VCaP (cell line): ENCODE results near the gene CDKN2B-AS1.

ENCODE experiments used
- H3K27ac ChIP-seq: fragments of 450-650 bp; 2 replicates; pipeline ENCODE4 v1.5.1; 2017
- CTCF ChIP-seq: fragments of 450-650 bp; conservative IDR thresholded peaks from 2 replicates; pipeline ENCODE4 v1.5.1; 2017; ENCODE audit warnings: mild to moderate bottlenecking, moderate library complexity

CDKN2B-AS1 gene

GRCh38 chr9:22060831-22061383 is 66.3 kb downstream of the CDKN2B-AS1 start:
- no peak overlapping the region for H3K27ac ChIP-seq

DNA sequence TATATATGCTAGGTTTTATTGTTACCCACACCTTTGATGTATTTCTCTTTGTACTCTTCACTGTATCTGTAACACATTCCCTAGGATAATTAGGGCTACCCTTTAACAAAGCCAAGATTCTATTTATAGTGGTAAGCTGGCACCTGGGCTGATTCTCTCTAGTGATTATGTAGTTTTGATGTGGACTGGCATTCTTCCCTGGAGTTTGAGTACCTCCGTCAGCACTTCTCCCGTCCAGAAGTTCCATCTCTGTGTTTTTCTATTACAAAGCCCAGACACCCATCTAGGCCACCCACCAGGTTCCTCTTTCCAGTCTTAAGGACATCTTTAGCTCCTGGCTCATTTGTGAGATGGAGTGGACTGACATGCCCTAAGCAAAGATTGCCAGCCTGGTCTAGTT is 70.4 kb downstream of the CDKN2B-AS1 start:
- no peak overlapping the region for H3K27ac ChIP-seq
- no peak for TF ChIP-seq CTCF

More at GRCh38 chr9:22060831-22061383, 66.3 kb downstream of the CDKN2B-AS1 start:
- no peak for TF ChIP-seq CTCF

DNA sequence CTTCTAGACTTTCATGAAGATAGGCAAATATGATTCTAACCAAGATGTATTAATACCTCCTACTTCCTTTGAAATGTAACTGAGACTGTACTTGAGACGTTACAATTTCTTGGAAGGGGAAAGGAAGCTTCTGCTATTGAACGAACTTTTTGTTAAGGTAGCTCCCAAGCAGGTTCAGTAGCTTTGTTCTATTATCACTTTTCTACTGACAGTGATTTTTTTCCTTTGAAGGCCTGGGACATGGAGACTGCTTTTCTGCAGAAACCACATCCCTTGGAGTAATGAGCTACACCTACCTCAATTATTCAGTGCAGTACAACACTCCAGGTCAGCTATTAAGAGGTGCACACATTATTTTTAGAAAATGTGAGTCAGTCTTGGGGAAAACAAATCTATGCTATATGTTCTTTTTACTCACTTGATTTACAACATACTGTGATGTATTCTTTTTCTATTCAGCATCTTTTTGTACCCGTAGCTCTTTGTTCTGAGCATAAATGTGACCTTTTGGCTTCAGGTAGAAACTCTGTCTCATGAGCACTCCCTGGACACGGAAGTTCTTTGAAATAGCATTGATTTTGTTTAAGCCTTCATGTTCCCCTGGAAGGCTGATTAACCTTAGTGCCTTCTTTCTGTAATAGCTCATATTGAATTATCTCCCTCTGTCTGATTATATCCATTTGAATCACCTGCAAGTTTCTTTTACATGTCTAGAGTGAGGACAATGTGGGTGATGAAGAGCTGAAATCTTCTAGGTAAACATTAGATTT is 71.0 kb downstream of the CDKN2B-AS1 start:
- no peak for TF ChIP-seq CTCF
- no peak overlapping the region for H3K27ac ChIP-seq

DNA sequence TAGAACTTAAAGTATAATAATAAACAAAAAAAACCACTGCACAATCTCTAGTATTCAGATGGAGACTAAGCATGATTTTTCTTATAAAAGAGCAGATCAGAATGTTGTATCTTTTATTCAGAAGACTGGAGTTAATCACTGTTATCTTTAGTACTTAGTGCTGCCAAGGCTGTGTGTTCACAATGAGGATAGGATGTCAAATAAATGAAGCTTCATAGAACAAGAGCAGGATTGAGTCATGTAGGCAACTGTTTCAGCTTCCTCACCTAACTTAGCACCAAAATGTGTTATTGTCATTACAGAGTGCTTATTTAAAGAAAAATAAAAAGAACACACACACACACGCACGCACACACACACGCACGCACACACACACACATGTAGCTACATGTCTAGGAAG is 72.6 kb downstream of the CDKN2B-AS1 start:
- TF ChIP-seq CTCF = no peak
- H3K27ac ChIP-seq = no peak overlapping the region

DNA sequence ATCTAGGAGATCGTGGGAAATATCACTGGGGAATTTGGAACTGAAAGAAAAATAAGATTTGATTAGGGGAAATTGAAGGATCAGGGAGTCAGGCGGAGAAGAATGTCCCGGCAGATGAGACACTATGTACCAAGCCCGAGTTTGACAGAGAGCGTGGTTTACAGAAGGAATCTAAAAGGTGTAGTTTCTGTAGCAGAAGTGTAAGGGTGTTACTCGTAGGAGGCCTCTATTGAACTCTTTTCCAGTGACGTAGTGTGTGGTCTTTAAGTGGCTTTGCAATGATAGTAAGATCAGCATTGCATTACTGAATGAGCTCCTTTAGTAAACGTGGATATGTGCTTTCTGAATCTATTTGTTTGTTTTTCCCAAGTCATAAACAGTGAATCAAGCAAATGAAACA is 73.8 kb downstream of the CDKN2B-AS1 start:
- TF ChIP-seq CTCF = no peak
- no peak overlapping the region for H3K27ac ChIP-seq

- no peak for TF ChIP-seq CTCF
- no peak overlapping the region for H3K27ac ChIP-seq
These were observed 78.8 kb downstream of the CDKN2B-AS1 start for GRCh38 chr9:22073349-22073748.

GRCh38 chr9:22078081-22078480 is 83.5 kb downstream of the CDKN2B-AS1 start:
- no peak for TF ChIP-seq CTCF
- no peak overlapping the region for H3K27ac ChIP-seq
